HepG2 (cell line): ENCODE data around the gene CYP27B1. TPM values are rescaled to one million over a fixed set of nuclear protein-coding genes. Genes with fewer than 3 reads are reported as not detected.

Experiments
- FOSL2 ChIP-seq: sonication (generic); formaldehyde crosslinking; IDR thresholded peaks from 2 replicates; pipeline ENCODE4 v1.4.0; 2020; ENCODE audit warnings: missing genetic modification reagents
- FOXP4 ChIP-seq: sonication (generic); formaldehyde crosslinking; IDR thresholded peaks from 2 replicates; pipeline ENCODE4 v1.4.0; 2020; ENCODE audit warnings: missing genetic modification reagents
- GZF1 ChIP-seq: sonication (generic); formaldehyde crosslinking; IDR thresholded peaks from 2 replicates; pipeline ENCODE4 v1.5.1; 2020; ENCODE audit warnings: mild to moderate bottlenecking, missing genetic modification reagents
- HMGXB4 ChIP-seq, 2 experiments: sonication (generic) in 1 of 2; formaldehyde crosslinking in 1 of 2; IDR thresholded peaks; 2 replicates each; pipeline versions ENCODE4 v1.4.0 to v1.6.1; 2018 to 2020; ENCODE audit warnings: missing genetic modification reagents in 2 of 2, borderline replicate concordance in 1 of 2, low read depth in 1 of 2, mild to moderate bottlenecking in 1 of 2, missing biosample characterization in 1 of 2
- KLF13 ChIP-seq: sonication (generic); formaldehyde crosslinking; IDR thresholded peaks from 2 replicates; pipeline ENCODE4 v1.4.0; 2020; ENCODE audit warnings: mild to moderate bottlenecking, missing genetic modification reagents
- KMT2A ChIP-seq: sonication (generic); formaldehyde crosslinking; IDR thresholded peaks from 2 replicates; pipeline ENCODE4 v1.4.0; 2020; ENCODE audit warnings: missing genetic modification reagents
- PATZ1 ChIP-seq: sonication (generic); formaldehyde crosslinking; IDR thresholded peaks from 2 replicates; pipeline ENCODE4 v1.4.0; 2020; ENCODE audit warnings: missing genetic modification reagents
- PAXIP1 ChIP-seq: sonication (generic); formaldehyde crosslinking; conservative IDR thresholded peaks from 2 replicates; pipeline ENCODE4 v1.4.0; 2020; ENCODE audit warnings: mild to moderate bottlenecking, missing genetic modification reagents, moderate library complexity
- RXRA ChIP-seq: sonication (generic); formaldehyde crosslinking; IDR thresholded peaks from 2 replicates; pipeline ENCODE4 v1.5.1; 2020; ENCODE audit warnings: missing genetic modification reagents
- SALL1 ChIP-seq: sonication (generic); formaldehyde crosslinking; IDR thresholded peaks from 2 replicates; pipeline ENCODE4 v1.8.0; 2022; ENCODE audit warnings: mild to moderate bottlenecking, missing genetic modification reagents
- TEAD3 ChIP-seq: optimal IDR thresholded peaks from 2 replicates; pipeline ENCODE3; 2016; ENCODE audit warnings: borderline replicate concordance
- ZNF280B ChIP-seq: sonication (generic); formaldehyde crosslinking; IDR thresholded peaks from 2 replicates; pipeline ENCODE4 v1.5.0; 2020; ENCODE audit warnings: missing genetic modification reagents, mild to moderate bottlenecking, borderline replicate concordance
- ZNF83 ChIP-seq: sonication (generic); formaldehyde crosslinking; IDR thresholded peaks from 2 replicates; pipeline ENCODE4 v1.4.0; 2020; ENCODE audit warnings: missing genetic modification reagents, mild to moderate bottlenecking, borderline replicate concordance
- polyA plus RNA-seq, 8 experiments: library from polyadenylated mRNA; depleted of rRNA in 3 of 8; stranded (reverse) in 7 of 8; unstranded in 1 of 8; fragments of >200 nt; fragmentation: Illumina TruSeq in 4 of 8; extraction: Trizol in 4 of 8; gene quantifications; 2 replicates each; pipeline versions ENCODE4 v1.2.1 to v1.2.3, GENCODE V29; 2011 to 2016; ENCODE audit warnings: low read depth in 4 of 8, missing spikeins in 1 of 8, mixed read lengths in 1 of 8; ENCODE audit not compliant: insufficient read depth in 1 of 8
- total RNA-seq, 5 experiments: library from RNA; depleted of rRNA; stranded (reverse); fragments of >200 nt; fragmentation: Illumina TruSeq; extraction: Trizol; gene quantifications; 2 replicates each; pipeline ENCODE4 v1.2.3, GENCODE V29; 2016; ENCODE audit warnings: low read depth in 1 of 5

CYP27B1 gene
- total and polyA plus RNA-seq, 2 of the 13 experiments (the other 11 are each of a cell fraction or from before 2014, with no cell fraction given): 2.3 to 3.0 TPM

- peak; percentile 62; the same call in 1 of the 2 replicates for TF ChIP-seq PATZ1
- TF ChIP-seq PAXIP1: peak; percentile 64
- no peak for TF ChIP-seq KMT2A
- TF ChIP-seq RXRA: peak; percentile 45; the same call in 1 of the 2 replicates
- TF ChIP-seq ZNF280B (CRISPR knock-in tag): peak; percentile 45; the same call in 1 of the 2 replicates
- peak; percentile 68 for TF ChIP-seq SALL1
- TF ChIP-seq TEAD3 (CRISPR knock-in tag): peak; percentile 31
- TF ChIP-seq HMGXB4 (CRISPR knock-in tag; IDR thresholded peaks at IDR 0.05; ENCODE audit: borderline replicate concordance in 1 of 2, low read depth in 1 of 2): peak; percentile 46 to 74; a peak in 2 of 4 replicates
- TF ChIP-seq KLF13 (CRISPR knock-in tag): 0 out of 2 replicates have a peak, but pooled peaks have one; percentile 40
- no peak for TF ChIP-seq ZNF83
- TF ChIP-seq GZF1 (CRISPR knock-in tag): no peak
- TF ChIP-seq FOSL2 (CRISPR knock-in tag): 0 out of 2 replicates have a peak, but pooled peaks have one; percentile 12
- TF ChIP-seq FOXP4: peak; percentile 37; the same call in 1 of the 2 replicates
Measured at GRCh38 chr12:57755454-57756372, 11.2 kb downstream of the CYP27B1 start (continued).
